HK-2 (cell line): ENCODE results near the gene KIF2C.
"Not testable (repeated sequence)": the region's sequence is repeated elsewhere in the genome, so short reads cannot be mapped to it uniquely, and the experiment has no call there.

Experiments used
- DNase-seq: peaks from one replicate; pipeline ENCODE4 v3.0.0-alpha.2; 2018; ENCODE audit not compliant: unreplicated experiment

The KIF2C gene

GRCh38 chr1:44812822-44813543 lies 73.3 kb downstream of the KIF2C start:
- DNase-seq, result no peak

GRCh38 chr1:44815926-44816325 lies 76.3 kb downstream of the KIF2C start:
- DNase-seq, result not testable (repeated sequence)

DNA sequence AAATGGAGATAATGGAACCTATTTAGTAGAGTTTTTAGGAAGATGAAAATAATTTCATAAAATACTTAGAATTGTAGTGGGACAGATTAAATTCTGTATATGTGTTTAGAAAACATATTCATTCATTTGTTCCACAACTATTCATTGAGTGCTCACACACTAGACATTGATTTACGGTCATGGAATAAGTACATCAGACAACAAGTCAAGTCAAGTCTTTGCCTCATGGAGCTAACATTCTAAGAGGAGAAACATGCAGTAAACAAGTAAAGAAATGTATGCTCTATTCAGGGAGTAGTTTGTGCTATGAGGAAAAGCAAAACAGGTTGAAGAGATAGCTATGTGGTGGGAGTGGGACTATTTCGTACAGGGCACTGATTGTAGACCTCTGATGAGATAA lies 77.7 kb downstream of the KIF2C start:
- DNase-seq, result no peak
